HepG2 (cell line): ENCODE data around the gene ZDHHC14. TPM values are rescaled to one million over a fixed set of nuclear protein-coding genes. Genes with fewer than 3 reads are reported as not detected.

Source experiments
- CBX1 ChIP-seq: IDR thresholded peaks from one replicate; pipeline ENCODE4 v1.6.1; 2016; ENCODE audit warnings: antibody characterized with exemption, low read depth
- DMAP1 ChIP-seq: IDR thresholded peaks from 2 replicates; pipeline ENCODE4 v1.6.1; 2016
- FUBP1 ChIP-seq: sonication (generic); formaldehyde crosslinking; IDR thresholded peaks from 2 replicates; pipeline ENCODE4 v1.5.1; 2020; ENCODE audit warnings: missing genetic modification reagents, mild to moderate bottlenecking, borderline replicate concordance
- GMEB2 ChIP-seq: IDR thresholded peaks from 2 replicates; pipeline ENCODE4 v1.6.1; 2016; ENCODE audit warnings: missing biosample characterization, missing genetic modification reagents, low read depth
- GTF2F1 ChIP-seq: fragments of 150-350 bp; IDR thresholded peaks from 2 replicates; pipeline ENCODE4 v1.6.1; 2014; ENCODE audit warnings: low read length
- JARID2 ChIP-seq: sonication (generic); formaldehyde crosslinking; IDR thresholded peaks from 2 replicates; pipeline ENCODE4 v1.8.1; 2023; ENCODE audit warnings: missing genetic modification reagents, inconsistent platforms; ENCODE audit not compliant: insufficient replicate concordance
- MLLT10 ChIP-seq: sonication (generic); formaldehyde crosslinking; IDR thresholded peaks from 2 replicates; pipeline ENCODE4 v1.4.0; 2020; ENCODE audit warnings: missing genetic modification reagents
- RNF2 ChIP-seq: fragments of 450-650 bp; conservative IDR thresholded peaks from 2 replicates; pipeline ENCODE4 v1.6.1; 2016; ENCODE audit warnings: low read depth
- SMAD9 ChIP-seq: sonication (generic); formaldehyde crosslinking; IDR thresholded peaks from 2 replicates; pipeline ENCODE4 v1.5.1; 2020; ENCODE audit warnings: mild to moderate bottlenecking, missing genetic modification reagents
- TMF1 ChIP-seq: sonication (generic); formaldehyde crosslinking; IDR thresholded peaks from 2 replicates; pipeline ENCODE4 v1.8.1; 2022; ENCODE audit warnings: low read depth, missing genetic modification reagents
- ZBTB8A ChIP-seq: sonication (generic); formaldehyde crosslinking; IDR thresholded peaks from 2 replicates; pipeline ENCODE4 v1.4.0; 2020; ENCODE audit warnings: mild to moderate bottlenecking, low read depth, missing genetic modification reagents, borderline replicate concordance
- ZNF484 ChIP-seq: sonication (generic); formaldehyde crosslinking; IDR thresholded peaks from 2 replicates; pipeline ENCODE4 v1.5.1; 2020; ENCODE audit warnings: mild to moderate bottlenecking, low read depth, missing genetic modification reagents, borderline replicate concordance
- ZNF543 ChIP-seq: sonication (generic); formaldehyde crosslinking; IDR thresholded peaks from 2 replicates; pipeline ENCODE4 v1.4.0; 2020; ENCODE audit warnings: mild to moderate bottlenecking, missing genetic modification reagents
- ZNF570 ChIP-seq: sonication (generic); formaldehyde crosslinking; IDR thresholded peaks from 2 replicates; pipeline ENCODE4 v1.4.0; 2020; ENCODE audit warnings: mild to moderate bottlenecking, missing genetic modification reagents, borderline replicate concordance
- ZNF780A ChIP-seq: sonication (generic); formaldehyde crosslinking; IDR thresholded peaks from 2 replicates; pipeline ENCODE4 v1.8.0; 2022; ENCODE audit warnings: mild to moderate bottlenecking, missing genetic modification reagents, moderate library complexity
- ZNF784 ChIP-seq: sonication (generic); formaldehyde crosslinking; IDR thresholded peaks from 2 replicates; pipeline ENCODE4 v1.5.1; 2020; ENCODE audit warnings: missing genetic modification reagents, mild to moderate bottlenecking, borderline replicate concordance
- ZNF800 ChIP-seq: sonication (generic); formaldehyde crosslinking; IDR thresholded peaks from 2 replicates; pipeline ENCODE4 v1.4.0; 2020; ENCODE audit warnings: missing genetic modification reagents
- ZXDC ChIP-seq: sonication (generic); formaldehyde crosslinking; IDR thresholded peaks from 2 replicates; pipeline ENCODE4 v1.5.0; 2020; ENCODE audit warnings: mild to moderate bottlenecking, missing genetic modification reagents
- polyA plus RNA-seq, 8 experiments: library from polyadenylated mRNA; depleted of rRNA in 3 of 8; stranded (reverse) in 7 of 8; unstranded in 1 of 8; fragments of >200 nt; fragmentation: Illumina TruSeq in 4 of 8; extraction: Trizol in 4 of 8; gene quantifications; 2 replicates each; pipeline versions ENCODE4 v1.2.1 to v1.2.3, GENCODE V29; 2011 to 2016; ENCODE audit warnings: low read depth in 4 of 8, missing spikeins in 1 of 8, mixed read lengths in 1 of 8; ENCODE audit not compliant: insufficient read depth in 1 of 8
- total RNA-seq, 5 experiments: library from RNA; depleted of rRNA; stranded (reverse); fragments of >200 nt; fragmentation: Illumina TruSeq; extraction: Trizol; gene quantifications; 2 replicates each; pipeline ENCODE4 v1.2.3, GENCODE V29; 2016; ENCODE audit warnings: low read depth in 1 of 5
- TF ChIP-seq, protein P1 (sequence below): sonication (generic); formaldehyde crosslinking; IDR thresholded peaks from 2 replicates; pipeline ENCODE4 v1.5.0; 2020; ENCODE audit warnings: mild to moderate bottlenecking, missing genetic modification reagents

Gene ZDHHC14
- total and polyA plus RNA-seq, 2 of the 13 experiments (the other 11 are each of a cell fraction or from before 2014, with no cell fraction given): 3.7 to 9.5 TPM

GRCh38 chr6:157379656-157380457 lies 1.1 kb upstream of the ZDHHC14 start (continued):
- no peak for TF ChIP-seq GMEB2 (CRISPR knock-in tag)
- TF ChIP-seq MLLT10 (CRISPR knock-in tag): no peak
- no peak for TF ChIP-seq ZNF484
- TF ChIP-seq DMAP1 (CRISPR knock-in tag): no peak
- no peak for TF ChIP-seq FUBP1
- no peak for TF ChIP-seq SMAD9 (CRISPR knock-in tag)
- no peak for TF ChIP-seq JARID2 (CRISPR knock-in tag)
- no peak for TF ChIP-seq ZNF800 (CRISPR knock-in tag)
- no peak for TF ChIP-seq GTF2F1
- TF ChIP-seq, protein P1, sequence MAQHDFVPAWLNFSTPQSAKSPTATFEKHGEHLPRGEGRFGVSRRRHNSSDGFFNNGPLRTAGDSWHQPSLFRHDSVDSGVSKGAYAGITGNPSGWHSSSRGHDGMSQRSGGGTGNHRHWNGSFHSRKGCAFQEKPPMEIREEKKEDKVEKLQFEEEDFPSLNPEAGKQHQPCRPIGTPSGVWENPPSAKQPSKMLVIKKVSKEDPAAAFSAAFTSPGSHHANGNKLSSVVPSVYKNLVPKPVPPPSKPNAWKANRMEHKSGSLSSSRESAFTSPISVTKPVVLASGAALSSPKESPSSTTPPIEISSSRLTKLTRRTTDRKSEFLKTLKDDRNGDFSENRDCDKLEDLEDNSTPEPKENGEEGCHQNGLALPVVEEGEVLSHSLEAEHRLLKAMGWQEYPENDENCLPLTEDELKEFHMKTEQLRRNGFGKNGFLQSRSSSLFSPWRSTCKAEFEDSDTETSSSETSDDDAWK: no peak
- TF ChIP-seq ZNF784 (CRISPR knock-in tag): no peak
- no peak for TF ChIP-seq ZNF543 (CRISPR knock-in tag)
- TF ChIP-seq RNF2: no peak
- TF ChIP-seq CBX1: no peak
- 0 out of 2 replicates have a peak, but pooled peaks have one; percentile 89 for TF ChIP-seq ZBTB8A (CRISPR knock-in tag)
- TF ChIP-seq ZXDC (CRISPR knock-in tag): no peak
- no peak for TF ChIP-seq TMF1
- no peak for TF ChIP-seq ZNF780A
- no peak for TF ChIP-seq ZNF570 (CRISPR knock-in tag)
